NB4 (cell line): ENCODE measurements around the gene EDN2.

Experiments used
- MAX ChIP-seq: IDR thresholded peaks from 2 replicates; pipeline ENCODE4 v1.6.1; 2011; ENCODE audit warnings: low read depth, low read length
- POLR2A ChIP-seq: IDR thresholded peaks from 2 replicates; pipeline ENCODE4 v1.6.1; 2011; ENCODE audit warnings: mild to moderate bottlenecking; ENCODE audit not compliant: insufficient read length; ENCODE audit errors: extremely low read depth
- TF ChIP-seq, protein P1 (sequence below): IDR thresholded peaks from one replicate; pipeline ENCODE4 v1.5.1; 2012; ENCODE audit warnings: low read depth, low read length

GRCh38 chr1:41523949-41524675, 39.6 kb upstream of the EDN2 start:
- TF ChIP-seq, protein P1, sequence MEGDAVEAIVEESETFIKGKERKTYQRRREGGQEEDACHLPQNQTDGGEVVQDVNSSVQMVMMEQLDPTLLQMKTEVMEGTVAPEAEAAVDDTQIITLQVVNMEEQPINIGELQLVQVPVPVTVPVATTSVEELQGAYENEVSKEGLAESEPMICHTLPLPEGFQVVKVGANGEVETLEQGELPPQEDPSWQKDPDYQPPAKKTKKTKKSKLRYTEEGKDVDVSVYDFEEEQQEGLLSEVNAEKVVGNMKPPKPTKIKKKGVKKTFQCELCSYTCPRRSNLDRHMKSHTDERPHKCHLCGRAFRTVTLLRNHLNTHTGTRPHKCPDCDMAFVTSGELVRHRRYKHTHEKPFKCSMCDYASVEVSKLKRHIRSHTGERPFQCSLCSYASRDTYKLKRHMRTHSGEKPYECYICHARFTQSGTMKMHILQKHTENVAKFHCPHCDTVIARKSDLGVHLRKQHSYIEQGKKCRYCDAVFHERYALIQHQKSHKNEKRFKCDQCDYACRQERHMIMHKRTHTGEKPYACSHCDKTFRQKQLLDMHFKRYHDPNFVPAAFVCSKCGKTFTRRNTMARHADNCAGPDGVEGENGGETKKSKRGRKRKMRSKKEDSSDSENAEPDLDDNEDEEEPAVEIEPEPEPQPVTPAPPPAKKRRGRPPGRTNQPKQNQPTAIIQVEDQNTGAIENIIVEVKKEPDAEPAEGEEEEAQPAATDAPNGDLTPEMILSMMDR = no peak
- TF ChIP-seq MAX (no peak), POLR2A (no peak)
